K562 treated with DMSO at 1 percent for 12 hours (cell line): ENCODE data around the gene ADAM30. TPM values are rescaled to one million over a fixed set of nuclear protein-coding genes. Genes with fewer than 3 reads are reported as not detected.

ENCODE experiments used
- total RNA-seq: library from RNA; unstranded; fragments of 300-600 nt; gene quantifications from 2 replicates; pipeline ENCODE4 v1.2.3, GENCODE V29; 2022; ENCODE audit not compliant: insufficient read depth

Gene ADAM30
- total RNA-seq = not detected in 2 replicates

GRCh38 chr1:119896303-119896702 lies at the start of gene ADAM30:
ADAM30 (minus strand) TSS chr1:119896515; CDS start chr1:119896336, 179 bp downstream.

Other genes with a start within 250 kb of the ADAM30 start
- 3.2 and 8.6 TPM in 2 replicates for gene ZNF697, start 248.2 kb downstream of the ADAM30 start, total RNA-seq
- gene PHGDH, start 184.6 kb downstream of the ADAM30 start, total RNA-seq = 871 and 937 TPM in 2 replicates
- not detected in 2 replicates for gene HMGCS2, start 127.6 kb downstream of the ADAM30 start, total RNA-seq
- gene REG4, start 85.1 kb downstream of the ADAM30 start, total RNA-seq = not detected in 2 replicates
- gene NOTCH2, start 173.1 kb upstream of the ADAM30 start, total RNA-seq = 0.65 TPM in 1 of 2 replicates, not detected in the other